Lung (tissue), 12 donors: ENCODE results near the gene RAI1. TPM values are rescaled to one million over a fixed set of nuclear protein-coding genes. Genes with fewer than 3 reads are reported as not detected.

Experiments used
- ATAC-seq: fragments of 200-7000 bp; cut with Tn5 transposase; one replicate; pipeline ENCODE4 v1.9.1; 2020; ENCODE audit warnings: moderate number of reproducible peaks; ENCODE audit not compliant: insufficient read depth, low FRiP score
- DNase-seq, 3 donors: peaks; one replicate each; pipeline ENCODE4 v3.0.0-alpha.2; 2013 to 2017
- H3K27ac ChIP-seq, 2 donors: one replicate each; pipeline ENCODE4 v1.5.1; 2013; ENCODE audit warnings: mild to moderate bottlenecking in 2 of 2, moderate library complexity in 2 of 2, control low read depth in 1 of 2, inconsistent platforms in 1 of 2, low read depth in 1 of 2, low read length in 1 of 2
- H3K27me3 ChIP-seq, 3 donors: one replicate each; pipeline ENCODE4 v1.5.1; 2013; ENCODE audit warnings: low read length in 2 of 3; ENCODE audit not compliant: control insufficient read depth in 3 of 3, insufficient read depth in 3 of 3
- H3K36me3 ChIP-seq, 4 donors: one replicate each; pipeline ENCODE4 v1.5.1; 2013; ENCODE audit warnings: low read length in 4 of 4, mild to moderate bottlenecking in 1 of 4, moderate library complexity in 1 of 4; ENCODE audit not compliant: control insufficient read depth in 4 of 4, insufficient read depth in 4 of 4
- H3K4me1 ChIP-seq, 5 donors: one replicate each; pipeline ENCODE4 v1.5.1; 2013; ENCODE audit warnings: low read length in 5 of 5, mild to moderate bottlenecking in 2 of 5, moderate library complexity in 1 of 5; ENCODE audit not compliant: control insufficient read depth in 5 of 5, insufficient read depth in 5 of 5
- H3K4me3 ChIP-seq: one replicate; pipeline ENCODE4 v1.5.1; 2013; ENCODE audit warnings: mild to moderate bottlenecking, control low read depth, moderate library complexity
- H3K9ac ChIP-seq, 2 donors: one replicate each; pipeline ENCODE4 v1.5.1; 2013; ENCODE audit warnings: low read length in 2 of 2, control low read depth in 1 of 2; ENCODE audit not compliant: insufficient read depth in 1 of 2
- H3K9me3 ChIP-seq, 4 donors: one replicate each; pipeline ENCODE4 v1.5.1; 2013; ENCODE audit warnings: low read length in 3 of 4, mild to moderate bottlenecking in 1 of 4, moderate library complexity in 1 of 4; ENCODE audit not compliant: control insufficient read depth in 4 of 4, insufficient read depth in 3 of 4
- WGBS, 2 donors: extraction: QIAGEN DNeasy Blood & Tissue Kit; methylation state at CpG; one replicate each; pipeline ENCODE4 v1.1.7; 2013; 5-methylcytosine and 5-hydroxymethylcytosine counted together
- polyA plus RNA-seq, 2 donors: library from polyadenylated mRNA; stranded (reverse); fragments of 200-250 nt; gene quantifications; one replicate each; pipeline ENCODE4 v1.2.1, GENCODE V29; 2013
- total RNA-seq, 2 donors: library from RNA; depleted of rRNA in 1 of 2; stranded (reverse); fragments of >200 nt in 1 of 2; gene quantifications; one replicate each; pipeline ENCODE4 v1.2.1, GENCODE V29; 2014 to 2021
- TF ChIP-seq, protein P1 (sequence below): IDR thresholded peaks from 2 replicates; pipeline ENCODE4 v1.5.1; 2012; ENCODE audit warnings: mild to moderate bottlenecking; ENCODE audit errors: control extremely low read depth, extremely low read depth
- donor health status: control.
- donor health status: control.
- donor health status: Bipolar disorder and iron deficiency.
- donor health status: healthy.
- donor health status: DM: yes; HTN: yes; CAD: no.

RAI1 gene
- total and polyA plus RNA-seq, 4 donors = 14.5 to 44.4 (median 28.3) TPM

DNA sequence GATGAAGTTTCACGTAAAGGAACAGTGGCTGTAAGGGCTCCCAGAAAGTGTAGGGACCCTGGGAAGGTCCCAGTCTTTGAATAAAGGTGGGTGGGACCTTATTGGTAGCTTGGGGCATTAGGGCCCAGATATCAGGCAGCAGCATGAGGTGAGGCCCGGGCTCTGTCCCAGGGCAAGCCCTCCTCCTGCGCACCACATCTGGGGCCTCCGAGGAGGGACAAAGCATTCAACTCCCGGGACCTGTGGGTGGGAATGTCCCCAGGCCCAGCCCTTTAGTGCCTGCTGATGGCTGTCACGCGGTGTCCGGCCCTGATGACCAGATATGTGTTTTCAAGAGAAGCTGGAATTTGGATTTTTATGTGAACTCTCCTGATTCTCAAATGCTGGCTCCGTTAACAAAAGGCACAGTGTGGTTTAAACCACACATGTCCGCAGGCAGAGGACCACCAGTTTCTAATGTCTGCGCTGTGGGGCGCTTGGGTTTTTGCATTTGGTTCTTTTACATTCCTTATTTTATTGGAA lies 30.4 kb downstream of the RAI1 start:
- peaks cover 0 to 4% (median 0%) of the 10 kb centered on the region in 4 donors for H3K36me3 ChIP-seq
- peaks cover 0 to 36% (median 22%) of the 10 kb centered on the region in 5 donors for H3K4me1 ChIP-seq
- ATAC-seq (no peak), DNase-seq (peak in 1 of 3 donors; percentile 28)
- TF ChIP-seq, protein P1, sequence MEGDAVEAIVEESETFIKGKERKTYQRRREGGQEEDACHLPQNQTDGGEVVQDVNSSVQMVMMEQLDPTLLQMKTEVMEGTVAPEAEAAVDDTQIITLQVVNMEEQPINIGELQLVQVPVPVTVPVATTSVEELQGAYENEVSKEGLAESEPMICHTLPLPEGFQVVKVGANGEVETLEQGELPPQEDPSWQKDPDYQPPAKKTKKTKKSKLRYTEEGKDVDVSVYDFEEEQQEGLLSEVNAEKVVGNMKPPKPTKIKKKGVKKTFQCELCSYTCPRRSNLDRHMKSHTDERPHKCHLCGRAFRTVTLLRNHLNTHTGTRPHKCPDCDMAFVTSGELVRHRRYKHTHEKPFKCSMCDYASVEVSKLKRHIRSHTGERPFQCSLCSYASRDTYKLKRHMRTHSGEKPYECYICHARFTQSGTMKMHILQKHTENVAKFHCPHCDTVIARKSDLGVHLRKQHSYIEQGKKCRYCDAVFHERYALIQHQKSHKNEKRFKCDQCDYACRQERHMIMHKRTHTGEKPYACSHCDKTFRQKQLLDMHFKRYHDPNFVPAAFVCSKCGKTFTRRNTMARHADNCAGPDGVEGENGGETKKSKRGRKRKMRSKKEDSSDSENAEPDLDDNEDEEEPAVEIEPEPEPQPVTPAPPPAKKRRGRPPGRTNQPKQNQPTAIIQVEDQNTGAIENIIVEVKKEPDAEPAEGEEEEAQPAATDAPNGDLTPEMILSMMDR = no peak
- H3K4me3 ChIP-seq = no peak overlapping the region
- H3K27ac ChIP-seq = peak overlapping the region in 1 of 2 donors; percentile 92
- H3K9me3 ChIP-seq = no peaks in the 10 kb centered on the region
- 65 to 88% methylated on average over 12 of the region's 12 CpGs for WGBS, 2 donors
- H3K9ac ChIP-seq = no peak overlapping the region
- no peaks in the 10 kb centered on the region for H3K27me3 ChIP-seq

DNA sequence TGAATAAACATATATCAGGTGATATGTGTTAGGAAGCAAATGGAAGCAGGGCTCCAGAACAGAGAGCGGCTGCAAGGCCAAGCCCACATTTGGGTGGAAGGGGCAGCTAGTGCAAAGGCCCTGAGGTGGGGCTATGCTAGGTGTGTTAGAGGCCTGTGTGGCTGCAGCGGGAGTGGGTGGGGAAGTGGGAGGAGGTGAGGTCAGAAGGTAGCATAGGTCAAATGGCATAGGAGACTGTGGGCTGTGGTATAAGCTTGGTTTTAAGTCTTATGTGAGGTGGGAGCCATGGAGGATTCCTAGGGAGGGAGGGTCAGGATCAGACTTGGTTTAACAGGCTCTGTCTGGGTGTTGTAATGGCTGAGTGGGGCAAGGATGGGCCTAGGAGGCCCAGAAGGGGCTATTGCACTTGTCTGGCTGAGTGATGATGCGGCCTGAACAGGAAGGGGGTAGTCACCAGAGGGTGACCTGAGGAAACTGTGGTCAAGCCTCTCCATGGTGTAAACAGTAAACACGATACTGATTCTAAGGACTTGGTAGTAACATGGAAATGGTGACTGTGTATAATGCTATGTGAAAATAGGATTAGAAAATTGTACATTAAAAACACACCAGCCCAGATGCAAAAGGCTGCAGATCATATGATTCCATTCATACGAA lies 31.1 kb downstream of the RAI1 start:
- no peaks in the 10 kb centered on the region for H3K27me3 ChIP-seq
- TF ChIP-seq, protein P1 = no peak
- 53 to 73% methylated on average over 5 of the region's 5 CpGs for WGBS, 2 donors
- peak overlapping the region in 1 of 2 donors; percentile 92 for H3K27ac ChIP-seq
- H3K4me3 ChIP-seq = no peak overlapping the region
- peaks cover 0 to 4% (median 0%) of the 10 kb centered on the region in 4 donors for H3K36me3 ChIP-seq
- no peaks in the 10 kb centered on the region for H3K9me3 ChIP-seq
- no peak overlapping the region for H3K9ac ChIP-seq
- H3K4me1 ChIP-seq = peaks cover 0 to 36% (median 22%) of the 10 kb centered on the region in 5 donors
- DNase-seq = no peak
- ATAC-seq = no peak

DNA sequence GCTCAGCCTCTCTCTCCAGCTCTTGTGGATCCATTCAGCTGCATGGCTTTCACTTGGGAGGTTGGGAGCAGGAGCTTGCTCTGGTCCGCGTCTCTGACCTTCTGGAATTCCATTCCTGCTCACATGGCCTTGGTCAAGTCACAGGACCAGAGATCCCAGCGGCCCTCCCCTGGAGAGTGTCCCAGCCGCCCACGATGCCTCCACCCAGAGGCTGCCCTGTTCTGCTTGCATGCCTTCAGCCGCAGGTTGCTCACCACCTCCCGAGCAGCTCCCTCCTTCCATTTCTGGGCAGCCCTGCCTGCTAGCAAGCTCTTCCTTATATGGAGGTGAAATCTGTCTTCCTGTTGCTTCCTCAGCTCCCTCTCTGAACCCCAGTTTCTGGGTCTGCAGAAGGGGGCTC lies 32.6 kb downstream of the RAI1 start:
- Histone ChIP-seq H3K27me3 (no peaks in the 10 kb centered on the region), H3K4me1 (peaks cover 0 to 36% (median 22%) of the 10 kb centered on the region in 5 donors), H3K4me3 (no peak overlapping the region), H3K9ac (no peak overlapping the region), H3K27ac (peak overlapping the region; percentile 63 to 85), H3K36me3 (peaks cover 0 to 3% (median 0%) of the 10 kb centered on the region in 4 donors), H3K9me3 (no peaks in the 10 kb centered on the region)
- TF ChIP-seq, protein P1 = no peak
- no peak for DNase-seq
- WGBS, 2 donors = 57 to 77% methylated on average over 7 of the region's 7 CpGs
- ATAC-seq = no peak
